Tibial artery (tissue), 4 donors: ENCODE results near the gene NIF3L1.

Experiments used
- DNase-seq, 2 donors: peaks; one replicate each; pipeline ENCODE4 v3.0.0-alpha.2; 2019
- H3K27ac ChIP-seq, 2 donors: fragments of 200-600 bp; sonication (generic) in 1 of 2; 1 replicate in 1 of 2; 2 replicates in 1 of 2; pipeline ENCODE4 v1.5.1; 2018 to 2019; ENCODE audit warnings: mild to moderate bottlenecking in 1 of 2
- H3K27me3 ChIP-seq, 2 donors: fragments of 200-600 bp; sonication (generic) in 1 of 2; one replicate each; pipeline versions ENCODE4 v1.5.1 to v1.6.0; 2016 to 2019
- H3K36me3 ChIP-seq, 3 donors: fragments of 200-600 bp; sonication (generic) in 2 of 3; one replicate each; pipeline ENCODE4 v1.5.1; 2016 to 2019; ENCODE audit warnings: mild to moderate bottlenecking in 2 of 3
- H3K4me1 ChIP-seq, 4 donors: fragments of 200-600 bp; sonication (generic) in 2 of 4; 1 replicate in 3 of 4; 2 replicates in 1 of 4; pipeline ENCODE4 v1.5.1; 2016 to 2019
- H3K4me3 ChIP-seq, 2 donors: fragments of 200-600 bp; sonication (generic) in 1 of 2; 1 replicate in 1 of 2; 2 replicates in 1 of 2; pipeline ENCODE4 v1.5.1; 2018 to 2019; ENCODE audit warnings: mild to moderate bottlenecking in 2 of 2
- H3K9me3 ChIP-seq, 3 donors: fragments of 200-600 bp; sonication (generic) in 1 of 3; one replicate each; pipeline ENCODE4 v1.5.1; 2016 to 2019
- CTCF ChIP-seq, 2 experiments: fragments of 200-600 bp in 1 of 2; fragments of 450-650 bp in 1 of 2; IDR thresholded peaks; one replicate each; pipeline ENCODE4 v1.5.1; 2017 to 2019; ENCODE audit warnings: antibody characterized with exemption in 2 of 2, mild to moderate bottlenecking in 1 of 2, moderate library complexity in 1 of 2
- intact Hi-C: fragments of 100-400 bp; cut with DNase I; formaldehyde crosslinking; loops from one replicate; pipeline ENCODE4 v1.15.0; 2023; ENCODE audit warnings: low total_unique reads

NIF3L1 gene

GRCh38 chr2:200888704-200889625 lies at the start of gene NIF3L1, which contains the start of gene PPIL3:
TSS of gene NIF3L1 (plus strand) at chr2:200889371. CDS start at chr2:200891944, 2,573 bp downstream.
TSS of gene PPIL3 (minus strand) at chr2:200889077. CDS start at chr2:200887615, 1,462 bp downstream.
- peak; percentile 95 to 96 for DNase-seq
- intact Hi-C loops: no loop called here
- H3K27me3 ChIP-seq: no peaks in the 10 kb centered on the region
- H3K4me3 ChIP-seq: peak within 1 kb of the TSS; percentile 65 to 81
- TF ChIP-seq CTCF (IDR thresholded peaks at IDR 0.05): no peak
- peak within 1 kb of the TSS; percentile 90 to 94 for H3K27ac ChIP-seq
- peaks cover 15 to 18% (median 16%) of the 10 kb centered on the region in 3 donors for H3K36me3 ChIP-seq
- H3K4me1 ChIP-seq: peaks cover 0 to 24% (median 14%) of the 10 kb centered on the region in 4 donors
- H3K9me3 ChIP-seq: no peaks in the 10 kb centered on the region

GRCh38 chr2:200839513-200839912 lies 49.7 kb upstream of the NIF3L1 start:
- no peaks in the 10 kb centered on the region for H3K36me3 ChIP-seq
- no peak overlapping the region for H3K27ac ChIP-seq
- no peaks in the 10 kb centered on the region for H3K27me3 ChIP-seq
- no peaks in the 10 kb centered on the region for H3K4me1 ChIP-seq
- no peak for DNase-seq
- H3K4me3 ChIP-seq: no peak overlapping the region
- no peak for TF ChIP-seq CTCF (IDR thresholded peaks at IDR 0.05)
- H3K9me3 ChIP-seq: peaks cover 0 to 12% (median 10%) of the 10 kb centered on the region in 3 donors
- intact Hi-C loops: no loop called here

GRCh38 chr2:200843993-200844948 lies 44.9 kb upstream of the NIF3L1 start:
- H3K27me3 ChIP-seq: no peaks in the 10 kb centered on the region
- H3K9me3 ChIP-seq: no peaks in the 10 kb centered on the region
- TF ChIP-seq CTCF (IDR thresholded peaks at IDR 0.05): no peak
- no peak for DNase-seq
- H3K36me3 ChIP-seq: no peaks in the 10 kb centered on the region
- H3K4me3 ChIP-seq: no peak overlapping the region
- H3K27ac ChIP-seq: no peak overlapping the region
- H3K4me1 ChIP-seq: no peaks in the 10 kb centered on the region
- intact Hi-C loops: no loop called here

- DNase-seq: no peak
- TF ChIP-seq CTCF (IDR thresholded peaks at IDR 0.05): no peak
- Histone ChIP-seq H3K27ac (no peak overlapping the region), H3K4me3 (no peak overlapping the region), H3K9me3 (no peaks in the 10 kb centered on the region), H3K36me3 (peaks cover 0 to 2% (median under 1%) of the 10 kb centered on the region in 3 donors), H3K4me1 (no peaks in the 10 kb centered on the region), H3K27me3 (no peaks in the 10 kb centered on the region)
- intact Hi-C loops: no loop called here
Measured at GRCh38 chr2:200845194-200845593, 44.0 kb upstream of the NIF3L1 start.

GRCh38 chr2:200845669-200846325 lies 43.4 kb upstream of the NIF3L1 start:
- Histone ChIP-seq H3K27ac (no peak overlapping the region), H3K27me3 (no peaks in the 10 kb centered on the region), H3K4me1 (no peaks in the 10 kb centered on the region), H3K36me3 (peaks cover 3 to 8% (median 7%) of the 10 kb centered on the region in 3 donors), H3K9me3 (no peaks in the 10 kb centered on the region), H3K4me3 (no peak overlapping the region)
- no peak for DNase-seq
- intact Hi-C loops: no loop called here
- TF ChIP-seq CTCF (IDR thresholded peaks at IDR 0.05): no peak
